ENCODE data around the gene PCDH7. TPM values are rescaled to one million over a fixed set of nuclear protein-coding genes. Genes with fewer than 3 reads are reported as not detected.
A peak's percentile ranks its signal among the peaks of the same experiment; 100 is the strongest.

Gene PCDH7
- 10 to 100 TPM in 1 of 6 donors, 1 to 10 TPM in 5; 2.0 to 12.9 (median 5.9) TPM for total RNA-seq

- Histone ChIP-seq H3K9me3 (no peaks in the 10 kb centered on the region), H3K4me3 (peak within 1 kb of the TSS in 3 of 4 donors; percentile 45 to 58 (median 56)), H3K4me1 (peaks cover 22 to 63% (median 39%) of the 10 kb centered on the region in 4 donors), H3K27me3 (peaks cover 0 to 57% (median 27%) of the 10 kb centered on the region in 4 donors), H3K36me3 (no peaks in the 10 kb centered on the region), H3K27ac (peak within 1 kb of the TSS in 3 of 4 donors; percentile 15 to 74 (median 54))
- DNase-seq (peak in 1 of 2 donors; percentile 66), ATAC-seq (ENCODE audit: low FRiP score in 2 of 2) (peak in 1 of 2 donors; percentile 38)
- 3 to 6% methylated on average over 29 to 44 of the region's 44 CpGs for WGBS, 2 donors
- TF ChIP-seq POLR2A (IDR thresholded peaks at IDR 0.05) = no peak
- no peak for TF ChIP-seq CTCF (IDR thresholded peaks at IDR 0.05)
- TF ChIP-seq POLR2AphosphoS5 (IDR thresholded peaks at IDR 0.05) = no peak
- TF ChIP-seq EP300 (IDR thresholded peaks at IDR 0.05) = no peak
Observed at GRCh38 chr4:30720021-30720660, at the start of gene PCDH7. Gene PCDH7, plus strand, starts transcription at chr4:30720369. Its CDS starts 1,054 bp downstream, at chr4:30721423.

- H3K27me3 ChIP-seq = no peaks in the 10 kb centered on the region
- DNase-seq (no peak), ATAC-seq (ENCODE audit: low FRiP score in 2 of 2) (no peak)
- 91 to 96% methylated on average over 3 of the region's 3 CpGs for WGBS, 2 donors
- H3K27ac ChIP-seq = no peak overlapping the region
- no peaks in the 10 kb centered on the region for H3K4me1 ChIP-seq
- H3K9me3 ChIP-seq = no peaks in the 10 kb centered on the region
- no peaks in the 10 kb centered on the region for H3K36me3 ChIP-seq
- no peak for TF ChIP-seq CTCF (IDR thresholded peaks at IDR 0.05)
- no peak for TF ChIP-seq POLR2A (IDR thresholded peaks at IDR 0.05)
- no peak for TF ChIP-seq EP300 (IDR thresholded peaks at IDR 0.05)
- no peak overlapping the region for H3K4me3 ChIP-seq
Observed at GRCh38 chr4:30671926-30672448, 48.2 kb upstream of the PCDH7 start.

- Histone ChIP-seq H3K27me3 (no peaks in the 10 kb centered on the region), H3K4me3 (no peak overlapping the region), H3K4me1 (no peaks in the 10 kb centered on the region), H3K9me3 (no peaks in the 10 kb centered on the region), H3K36me3 (no peaks in the 10 kb centered on the region), H3K27ac (no peak overlapping the region)
- no peak for TF ChIP-seq CTCF (IDR thresholded peaks at IDR 0.05)
- no peak for TF ChIP-seq EP300 (IDR thresholded peaks at IDR 0.05)
- ATAC-seq (ENCODE audit: low FRiP score in 2 of 2) = no peak
- no peak for DNase-seq
Observed at GRCh38 chr4:30696191-30696590, 24.0 kb upstream of the PCDH7 start.

GRCh38 chr4:30714408-30715031 is 5.6 kb upstream of the PCDH7 start:
- H3K4me1 ChIP-seq = peaks cover 12 to 32% (median 19%) of the 10 kb centered on the region in 4 donors
- peaks cover 0 to 24% (median 7%) of the 10 kb centered on the region in 4 donors for H3K27me3 ChIP-seq
- ATAC-seq (ENCODE audit: low FRiP score in 2 of 2) (peak in 1 of 2 donors; percentile 47), DNase-seq (peak in 1 of 2 donors; percentile 26)
- H3K9me3 ChIP-seq = peaks cover 0 to 11% (median 2%) of the 10 kb centered on the region in 4 donors
- H3K27ac ChIP-seq = no peak overlapping the region
- TF ChIP-seq EP300 (IDR thresholded peaks at IDR 0.05) (no peak), CTCF (IDR thresholded peaks at IDR 0.05) (peak in 5 of 6 experiments; percentile 39 to 58 (median 42))
- no peak overlapping the region for H3K4me3 ChIP-seq
- no peaks in the 10 kb centered on the region for H3K36me3 ChIP-seq
- 33 to 39% methylated on average over 6 of the region's 6 CpGs for WGBS, 2 donors
